ENCODE measurements around the gene KRT82. TPM values are rescaled to one million over a fixed set of nuclear protein-coding genes. Genes with fewer than 3 reads are reported as not detected.

The KRT82 gene
- total RNA-seq, 1 donor from 2014 or later = not detected

GRCh38 chr12:52356031-52356761, 49.9 kb downstream of the KRT82 start:
- Histone ChIP-seq H3K9me3 (no peaks in the 10 kb centered on the region), H3K27ac (no peak overlapping the region), H3K27me3 (peaks cover 6% of the 10 kb centered on the region), H3K4me1 (peaks cover 5% of the 10 kb centered on the region), H3K36me3 (no peaks in the 10 kb centered on the region), H3K4me3 (no peak overlapping the region)
- intact Hi-C loops (cut with DNase I) = no loop called here
- ATAC-seq (no peak), DNase-seq (no peak)
- no peak for TF ChIP-seq CTCF (IDR thresholded peaks at IDR 0.05)

GRCh38 chr12:52355176-52355575, 51.0 kb downstream of the KRT82 start:
- no peak for ATAC-seq

GRCh38 chr12:52354200-52354599, 51.9 kb downstream of the KRT82 start:
- no peak for ATAC-seq
- no peak overlapping the region for H3K4me3 ChIP-seq
- intact Hi-C loops (cut with DNase I) = no loop called here
- no peaks in the 10 kb centered on the region for H3K36me3 ChIP-seq
- DNase-seq = no peak
- no peaks in the 10 kb centered on the region for H3K9me3 ChIP-seq
- no peaks in the 10 kb centered on the region for H3K4me1 ChIP-seq
- H3K27ac ChIP-seq = no peak overlapping the region
- TF ChIP-seq CTCF (IDR thresholded peaks at IDR 0.05) = no peak
- H3K27me3 ChIP-seq = peaks cover 6% of the 10 kb centered on the region

More at GRCh38 chr12:52355176-52355575, 51.0 kb downstream of the KRT82 start:
- H3K27ac ChIP-seq = no peak overlapping the region
- no peak for TF ChIP-seq CTCF (IDR thresholded peaks at IDR 0.05)
- no peak for DNase-seq
- H3K4me3 ChIP-seq = no peak overlapping the region
- H3K36me3 ChIP-seq = no peaks in the 10 kb centered on the region
- intact Hi-C loops (cut with DNase I) = no loop called here
- H3K9me3 ChIP-seq = no peaks in the 10 kb centered on the region
- H3K4me1 ChIP-seq = peaks cover 2% of the 10 kb centered on the region
- H3K27me3 ChIP-seq = peaks cover 6% of the 10 kb centered on the region

GRCh38 chr12:52353766-52354165, 52.4 kb downstream of the KRT82 start:
- intact Hi-C loops (cut with DNase I) = no loop called here
- ATAC-seq (no peak), DNase-seq (no peak)
- Histone ChIP-seq H3K4me1 (no peaks in the 10 kb centered on the region), H3K4me3 (no peak overlapping the region), H3K36me3 (no peaks in the 10 kb centered on the region), H3K27me3 (peaks cover 6% of the 10 kb centered on the region), H3K9me3 (no peaks in the 10 kb centered on the region), H3K27ac (no peak overlapping the region)
- no peak for TF ChIP-seq CTCF (IDR thresholded peaks at IDR 0.05)

- TF ChIP-seq CTCF (IDR thresholded peaks at IDR 0.05) = no peak
- H3K4me3 ChIP-seq = no peak overlapping the region
- no peaks in the 10 kb centered on the region for H3K9me3 ChIP-seq
- no peaks in the 10 kb centered on the region for H3K36me3 ChIP-seq
- DNase-seq (no peak), ATAC-seq (no peak)
- intact Hi-C loops (cut with DNase I) = no loop called here
- peaks cover 6% of the 10 kb centered on the region for H3K27me3 ChIP-seq
- no peak overlapping the region for H3K27ac ChIP-seq
- H3K4me1 ChIP-seq = no peaks in the 10 kb centered on the region
Measured at GRCh38 chr12:52352951-52353350, 53.2 kb downstream of the KRT82 start.

Data from upper lobe of right lung (tissue), 1 donor.